ENCODE results near the gene KIF26B.

Gene KIF26B

GRCh38 chr1:245172829-245173228 lies 18.0 kb downstream of the KIF26B start:
- DNase-seq (ENCODE audit: low spot score) = no peak

GRCh38 chr1:245173446-245174211 lies 18.8 kb downstream of the KIF26B start:
- no peak for DNase-seq (ENCODE audit: low spot score)

- DNase-seq (ENCODE audit: low spot score) = no peak
Observed at GRCh38 chr1:245177071-245177900, 22.5 kb downstream of the KIF26B start.

GRCh38 chr1:245179706-245180105 lies 24.9 kb downstream of the KIF26B start:
- DNase-seq (ENCODE audit: low spot score) = no peak

GRCh38 chr1:245180496-245181157 lies 25.8 kb downstream of the KIF26B start:
- DNase-seq (ENCODE audit: low spot score) = no peak

- DNase-seq (ENCODE audit: low spot score) = no peak
Observed at GRCh38 chr1:245181158-245181517, 26.4 kb downstream of the KIF26B start.

- DNase-seq (ENCODE audit: low spot score) = no peak
Observed at GRCh38 chr1:245182028-245182427, 27.2 kb downstream of the KIF26B start.

GRCh38 chr1:245183429-245183828 lies 28.6 kb downstream of the KIF26B start:
- DNase-seq (ENCODE audit: low spot score) = no peak

GRCh38 chr1:245184779-245185178 lies 30.0 kb downstream of the KIF26B start:
- DNase-seq (ENCODE audit: low spot score) = no peak

- DNase-seq (ENCODE audit: low spot score) = no peak
Observed at GRCh38 chr1:245188403-245188802, 33.6 kb downstream of the KIF26B start.

GRCh38 chr1:245195398-245195797 lies 40.6 kb downstream of the KIF26B start:
- DNase-seq (ENCODE audit: low spot score) = no peak

- no peak for DNase-seq (ENCODE audit: low spot score)
Observed at GRCh38 chr1:245197121-245197520, 42.3 kb downstream of the KIF26B start.

GRCh38 chr1:245197911-245198379 lies 43.2 kb downstream of the KIF26B start:
- no peak for DNase-seq (ENCODE audit: low spot score)

GRCh38 chr1:245198748-245199516 lies 44.1 kb downstream of the KIF26B start:
- DNase-seq (ENCODE audit: low spot score) = no peak

- no peak for DNase-seq (ENCODE audit: low spot score)
Observed at GRCh38 chr1:245200146-245200545, 45.4 kb downstream of the KIF26B start.

GRCh38 chr1:245201201-245201600 lies 46.4 kb downstream of the KIF26B start:
- no peak for DNase-seq (ENCODE audit: low spot score)

- no peak for DNase-seq (ENCODE audit: low spot score)
Observed at GRCh38 chr1:245201827-245202226, 47.0 kb downstream of the KIF26B start.

GRCh38 chr1:245205396-245205795 lies 50.6 kb downstream of the KIF26B start:
- DNase-seq (ENCODE audit: low spot score) = no peak

GRCh38 chr1:245205864-245206263 lies 51.1 kb downstream of the KIF26B start:
- DNase-seq (ENCODE audit: low spot score) = no peak

- no peak for DNase-seq (ENCODE audit: low spot score)
Observed at GRCh38 chr1:245207056-245207638, 52.4 kb downstream of the KIF26B start.

GRCh38 chr1:245207801-245208200 lies 53.0 kb downstream of the KIF26B start:
- no peak for DNase-seq (ENCODE audit: low spot score)

All from iPS-NIHi11 (cell line).